ENCODE measurements around the gene DACT3.

The DACT3 gene

DNA sequence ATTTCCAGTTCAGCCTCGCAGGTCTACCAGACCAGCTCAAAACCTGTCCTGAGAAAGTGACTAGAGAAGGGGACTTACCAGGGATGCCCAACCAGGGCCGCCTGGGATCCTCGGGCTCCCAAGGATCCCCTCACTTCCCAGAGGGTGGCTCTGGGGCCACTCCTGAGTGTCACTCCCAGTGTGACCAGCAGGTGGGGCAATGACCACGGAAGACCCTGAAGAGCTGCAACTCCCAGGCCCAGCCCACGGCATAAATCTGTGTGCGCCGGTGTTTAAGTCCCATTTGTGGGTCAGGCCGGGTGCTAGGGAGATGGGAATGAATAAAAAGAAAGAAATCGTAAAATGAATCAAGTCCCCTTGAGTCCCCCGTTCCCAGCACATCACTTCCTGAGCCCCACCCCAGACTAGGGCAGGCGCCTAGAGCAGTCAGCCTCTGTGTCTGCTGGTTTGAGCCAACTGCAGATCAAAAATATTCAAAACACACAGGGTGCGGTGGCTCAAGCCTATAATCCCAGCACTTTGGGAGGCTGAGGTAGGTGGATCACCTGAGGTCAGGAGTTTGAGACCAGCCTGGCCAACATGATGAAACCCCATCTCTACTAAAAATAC is 46.8 kb downstream of the DACT3 start:
- in situ Hi-C loops (cut with HindIII; ENCODE audit: low sequenced_read_pairs), result no loop called here

DNA sequence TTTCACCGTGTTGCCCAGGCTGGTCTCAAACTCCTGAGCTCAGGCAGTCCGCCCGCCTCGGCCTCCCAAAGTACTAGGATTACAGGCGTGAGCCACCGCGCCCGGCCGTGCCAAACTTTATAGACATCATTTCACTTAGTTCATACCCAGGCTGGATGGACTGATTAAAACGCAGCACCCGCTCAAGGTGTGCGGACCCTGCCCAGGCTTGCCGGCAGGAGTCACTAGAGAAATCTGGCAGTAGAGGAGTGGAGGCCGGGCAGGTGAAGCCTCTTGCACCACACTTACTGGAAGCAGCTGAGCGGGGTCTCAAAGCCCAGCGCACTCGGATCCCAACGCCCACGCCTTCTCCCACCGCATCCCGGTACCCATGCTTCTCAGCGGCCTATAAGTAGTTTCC is 47.5 kb downstream of the DACT3 start:
- in situ Hi-C loops (cut with HindIII; ENCODE audit: low sequenced_read_pairs), result no loop called here

DNA sequence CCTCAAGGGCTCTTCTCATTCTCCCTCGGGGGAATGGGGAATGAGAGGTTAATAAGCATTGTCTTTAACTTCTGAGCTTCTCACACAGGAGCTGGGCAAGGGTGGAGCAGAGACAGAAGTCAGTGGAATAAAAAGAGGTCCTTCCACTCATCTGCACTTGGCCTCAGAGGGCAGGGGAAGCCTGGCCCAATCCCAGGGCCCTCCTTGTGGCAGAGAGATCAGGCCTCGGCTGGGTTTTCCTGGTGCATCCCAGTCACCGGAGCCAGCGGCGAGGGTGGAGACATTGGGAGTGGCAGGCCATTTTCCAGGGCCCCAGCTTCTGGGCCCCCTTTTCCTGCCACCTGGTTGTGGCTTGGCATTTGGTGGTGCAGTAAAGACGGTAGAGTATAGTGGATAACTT is 49.2 kb downstream of the DACT3 start:
- in situ Hi-C loops (cut with HindIII; ENCODE audit: low sequenced_read_pairs), result no loop called here

DNA sequence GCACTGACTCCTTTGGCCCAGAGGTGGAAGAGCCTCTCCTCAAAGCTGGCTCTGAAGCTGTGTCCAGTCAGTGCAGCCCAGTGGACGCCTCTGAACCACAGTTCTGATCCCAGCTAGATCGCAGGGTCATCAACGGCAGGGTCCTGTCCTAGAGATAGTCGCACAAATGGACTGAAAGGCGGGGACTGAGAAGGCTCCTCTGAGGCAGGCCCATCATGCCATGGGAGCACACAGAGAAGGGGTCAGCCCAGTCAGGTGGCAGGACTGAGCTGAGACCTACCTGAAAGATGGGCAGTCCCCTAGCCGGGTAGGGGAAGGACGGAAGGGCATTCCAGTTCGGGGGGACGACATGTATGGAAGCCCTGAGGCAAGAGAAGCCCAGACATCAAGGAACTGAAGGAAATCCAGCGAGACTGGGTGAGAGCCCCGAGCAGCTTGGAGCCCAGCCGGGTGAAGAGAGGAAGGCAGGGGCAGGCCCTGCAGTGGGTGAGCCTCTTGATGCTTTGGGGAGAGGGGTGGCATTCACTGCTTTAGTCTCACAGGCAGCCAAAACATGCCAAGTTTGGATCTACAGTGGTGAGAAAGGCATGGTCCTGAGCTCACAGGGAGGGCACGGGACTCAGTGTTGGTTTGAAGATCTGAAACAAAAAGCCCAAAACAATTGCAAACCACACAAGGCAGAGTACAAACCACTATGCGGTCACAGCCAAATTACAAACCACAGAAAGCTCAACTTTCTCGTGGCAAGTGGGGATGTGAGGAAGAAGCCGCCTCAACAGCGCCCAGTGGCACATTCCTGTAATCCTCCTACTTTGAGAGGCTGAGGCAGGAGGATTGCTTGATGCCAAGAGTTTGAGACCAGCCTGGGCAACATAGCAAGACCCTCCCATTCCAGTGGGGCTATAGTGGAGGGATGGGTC is 49.9 kb downstream of the DACT3 start:
- in situ Hi-C loops (cut with HindIII; ENCODE audit: low sequenced_read_pairs), result no loop called here

DNA sequence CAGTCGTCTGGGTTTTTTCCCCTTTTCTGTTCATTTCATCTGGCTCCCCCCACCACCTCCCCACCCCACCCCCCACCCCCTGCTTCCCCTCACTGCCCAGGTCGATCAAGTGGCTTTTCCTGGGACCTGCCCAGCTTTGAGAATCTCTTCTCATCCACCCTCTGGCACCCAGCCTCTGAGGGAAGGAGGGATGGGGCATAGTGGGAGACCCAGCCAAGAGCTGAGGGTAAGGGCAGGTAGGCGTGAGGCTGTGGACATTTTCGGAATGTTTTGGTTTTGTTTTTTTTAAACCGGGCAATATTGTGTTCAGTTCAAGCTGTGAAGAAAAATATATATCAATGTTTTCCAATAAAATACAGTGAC is 50.6 kb downstream of the DACT3 start:
- in situ Hi-C loops (cut with HindIII; ENCODE audit: low sequenced_read_pairs), result no loop called here

DNA sequence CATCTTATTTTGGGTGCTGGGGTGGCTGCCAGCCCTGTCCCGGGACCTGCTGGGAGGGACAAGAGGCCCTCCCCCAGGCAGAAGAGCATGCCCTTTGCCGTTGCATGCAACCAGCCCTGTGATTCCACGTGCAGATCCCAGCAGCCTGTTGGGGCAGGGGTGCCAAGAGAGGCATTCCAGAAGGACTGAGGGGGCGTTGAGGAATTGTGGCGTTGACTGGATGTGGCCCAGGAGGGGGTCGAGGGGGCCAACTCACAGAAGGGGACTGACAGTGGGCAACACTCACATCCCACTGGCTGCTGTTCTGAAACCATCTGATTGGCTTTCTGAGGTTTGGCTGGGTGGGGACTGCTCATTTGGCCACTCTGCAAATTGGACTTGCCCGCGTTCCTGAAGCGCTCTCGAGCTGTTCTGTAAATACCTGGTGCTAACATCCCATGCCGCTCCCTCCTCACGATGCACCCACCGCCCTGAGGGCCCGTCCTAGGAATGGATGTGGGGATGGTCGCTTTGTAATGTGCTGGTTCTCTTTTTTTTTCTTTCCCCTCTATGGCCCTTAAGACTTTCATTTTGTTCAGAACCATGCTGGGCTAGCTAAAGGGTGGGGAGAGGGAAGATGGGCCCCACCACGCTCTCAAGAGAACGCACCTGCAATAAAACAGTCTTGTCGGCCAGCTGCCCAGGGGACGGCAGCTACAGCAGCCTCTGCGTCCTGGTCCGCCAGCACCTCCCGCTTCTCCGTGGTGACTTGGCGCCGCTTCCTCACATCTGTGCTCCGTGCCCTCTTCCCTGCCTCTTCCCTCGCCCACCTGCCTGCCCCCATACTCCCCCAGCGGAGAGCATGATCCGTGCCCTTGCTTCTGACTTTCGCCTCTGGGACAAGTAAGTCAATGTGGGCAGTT is 51.2 kb downstream of the DACT3 start:
- in situ Hi-C loops (cut with HindIII; ENCODE audit: low sequenced_read_pairs), result no loop called here

DNA sequence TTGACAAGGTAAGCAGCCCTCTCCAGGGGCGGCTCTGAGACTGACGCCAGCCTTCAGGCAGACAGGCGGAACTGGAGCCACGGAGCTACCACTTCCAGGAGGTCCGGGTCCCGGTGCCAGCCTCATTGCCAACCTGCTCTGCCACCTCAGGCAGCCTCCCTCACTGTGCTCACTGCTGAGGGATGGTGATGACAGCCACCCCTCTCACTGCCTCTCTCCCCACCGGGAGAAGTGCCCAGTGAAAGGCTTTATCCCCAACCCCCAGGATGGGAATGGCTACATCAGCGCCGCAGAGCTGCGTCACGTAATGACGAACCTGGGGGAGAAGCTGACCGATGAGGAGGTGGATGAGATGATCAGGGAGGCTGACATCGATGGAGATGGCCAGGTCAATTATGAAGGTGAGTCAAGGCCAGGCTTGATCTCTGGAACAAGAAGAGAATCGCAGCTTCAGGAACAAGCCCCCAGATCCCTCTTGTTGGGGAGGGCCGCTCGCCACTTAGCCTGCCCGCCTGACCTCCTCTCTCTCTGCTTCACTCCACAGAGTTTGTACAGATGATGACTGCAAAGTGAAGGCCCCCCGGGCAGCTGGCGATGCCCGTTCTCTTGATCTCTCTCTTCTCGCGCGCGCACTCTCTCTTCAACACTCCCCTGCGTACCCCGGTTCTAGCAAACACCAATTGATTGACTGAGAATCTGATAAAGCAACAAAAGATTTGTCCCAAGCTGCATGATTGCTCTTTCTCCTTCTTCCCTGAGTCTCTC is 52.2 kb downstream of the DACT3 start:
- in situ Hi-C loops (cut with HindIII; ENCODE audit: low sequenced_read_pairs), result no loop called here

DNA sequence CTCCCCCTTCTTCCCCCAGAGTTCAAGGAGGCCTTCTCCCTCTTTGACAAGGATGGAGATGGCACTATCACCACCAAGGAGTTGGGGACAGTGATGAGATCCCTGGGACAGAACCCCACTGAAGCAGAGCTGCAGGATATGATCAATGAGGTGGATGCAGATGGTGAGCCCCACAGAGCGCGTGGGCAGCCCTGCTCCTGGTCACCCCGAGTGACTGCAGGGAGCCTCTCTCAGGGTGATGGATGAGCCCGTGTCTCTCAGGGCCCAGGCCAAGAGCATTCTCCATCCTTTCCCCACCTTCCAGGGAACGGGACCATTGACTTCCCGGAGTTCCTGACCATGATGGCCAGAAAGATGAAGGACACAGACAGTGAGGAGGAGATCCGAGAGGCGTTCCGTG is 52.8 kb downstream of the DACT3 start:
- in situ Hi-C loops (cut with HindIII; ENCODE audit: low sequenced_read_pairs), result no loop called here

DNA sequence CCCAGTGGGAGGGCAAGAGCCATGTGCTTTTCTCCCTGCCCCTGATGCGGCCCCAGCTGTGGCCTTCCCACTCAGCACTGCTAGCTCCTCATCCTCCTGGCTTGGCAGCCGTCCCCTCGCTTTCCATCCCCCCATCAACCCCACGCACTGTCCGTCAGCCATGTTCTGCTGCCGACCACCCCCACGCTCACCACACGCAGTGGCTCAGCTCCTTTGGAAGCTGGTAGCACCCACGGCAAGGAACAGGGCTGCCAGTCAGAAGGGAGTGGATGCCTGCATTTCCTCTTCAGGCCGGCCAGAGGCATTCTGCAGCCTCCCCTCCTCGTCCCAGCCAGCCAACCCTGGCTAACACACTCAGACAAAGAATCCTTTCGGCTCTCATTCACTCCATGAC is 53.5 kb downstream of the DACT3 start:
- in situ Hi-C loops (cut with HindIII; ENCODE audit: low sequenced_read_pairs), result no loop called here

DNA sequence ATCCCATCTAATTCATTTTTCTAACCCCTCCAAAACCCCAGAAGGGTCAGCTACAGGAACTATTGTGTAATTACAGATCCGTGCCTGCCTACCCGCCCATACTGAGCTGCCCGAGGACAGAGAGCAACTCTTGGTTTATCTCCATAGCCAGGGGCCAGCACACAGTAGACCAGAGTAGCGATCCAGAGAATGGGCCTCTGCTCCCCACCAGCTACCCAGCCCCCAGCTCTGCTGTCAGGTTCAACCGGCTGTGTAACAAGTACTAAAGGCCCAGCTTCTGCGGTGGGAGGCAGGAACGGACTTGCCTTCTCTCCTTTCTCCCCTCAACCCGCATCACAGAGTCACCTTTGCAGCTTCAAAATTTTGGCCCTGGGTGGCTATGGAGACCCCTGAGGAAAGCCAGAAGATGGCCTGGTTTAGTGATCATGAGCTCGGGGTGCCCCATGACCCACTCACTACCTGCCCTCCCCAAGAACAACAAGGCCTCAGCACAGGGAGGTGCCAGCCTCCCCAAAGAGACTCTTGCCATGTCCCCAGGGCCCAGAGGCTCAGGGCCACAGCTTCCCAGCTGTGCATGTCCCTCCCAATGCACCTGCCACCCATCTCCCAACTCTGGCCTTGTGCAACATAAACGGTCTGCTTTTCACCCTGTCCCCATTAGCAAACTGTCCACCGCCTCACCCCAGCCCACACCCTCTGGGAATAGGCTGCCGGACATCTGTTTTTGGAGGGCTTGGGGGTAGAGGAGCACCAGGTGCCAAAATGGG is 54.1 kb downstream of the DACT3 start:
- in situ Hi-C loops (cut with HindIII; ENCODE audit: low sequenced_read_pairs), result no loop called here

DNA sequence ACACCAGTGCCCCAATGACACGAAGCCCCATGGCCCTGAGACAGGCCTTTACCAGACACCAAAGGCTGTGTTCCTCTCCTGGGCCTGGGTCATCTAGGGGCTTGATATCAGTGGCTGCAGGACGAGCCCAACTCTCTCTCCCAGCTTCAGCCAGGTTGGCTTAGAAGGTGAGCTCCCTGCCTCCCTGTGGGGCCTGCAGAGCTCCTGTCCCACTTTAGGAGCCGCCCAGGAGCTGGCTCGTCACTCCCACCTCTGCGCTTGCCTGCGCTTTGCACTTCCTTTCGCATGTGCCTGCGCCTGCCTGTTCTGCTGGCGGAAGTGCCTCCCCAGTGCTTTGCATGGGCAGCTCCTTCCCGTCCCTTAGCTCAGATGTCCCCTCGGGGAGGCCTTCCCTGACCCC is 55.0 kb downstream of the DACT3 start:
- in situ Hi-C loops (cut with HindIII; ENCODE audit: low sequenced_read_pairs), result no loop called here

DNA sequence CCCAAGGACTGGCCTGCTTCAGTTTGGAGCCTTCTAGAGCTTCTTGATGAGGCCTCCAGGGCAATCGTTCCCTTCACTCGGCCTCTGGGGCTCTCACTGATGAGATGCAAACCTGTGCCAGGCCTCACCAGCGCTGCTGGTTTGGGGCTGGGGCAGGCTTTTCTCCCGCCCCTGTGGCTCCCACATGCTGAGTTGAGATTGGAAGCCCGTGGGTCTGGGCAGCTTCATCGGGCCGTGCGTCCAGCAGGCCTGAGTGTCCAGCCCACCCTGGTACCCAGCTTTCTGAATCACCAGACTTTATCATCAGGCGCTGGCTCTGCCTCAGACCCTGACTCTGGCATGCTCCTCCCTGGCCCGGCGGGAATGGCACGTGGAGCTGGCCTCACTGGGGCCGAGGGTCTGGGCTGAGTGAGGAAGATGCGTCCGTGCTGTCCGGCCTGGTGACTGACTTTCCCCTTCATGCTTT is 55.6 kb downstream of the DACT3 start:
- in situ Hi-C loops (cut with HindIII; ENCODE audit: low sequenced_read_pairs), result no loop called here

DNA sequence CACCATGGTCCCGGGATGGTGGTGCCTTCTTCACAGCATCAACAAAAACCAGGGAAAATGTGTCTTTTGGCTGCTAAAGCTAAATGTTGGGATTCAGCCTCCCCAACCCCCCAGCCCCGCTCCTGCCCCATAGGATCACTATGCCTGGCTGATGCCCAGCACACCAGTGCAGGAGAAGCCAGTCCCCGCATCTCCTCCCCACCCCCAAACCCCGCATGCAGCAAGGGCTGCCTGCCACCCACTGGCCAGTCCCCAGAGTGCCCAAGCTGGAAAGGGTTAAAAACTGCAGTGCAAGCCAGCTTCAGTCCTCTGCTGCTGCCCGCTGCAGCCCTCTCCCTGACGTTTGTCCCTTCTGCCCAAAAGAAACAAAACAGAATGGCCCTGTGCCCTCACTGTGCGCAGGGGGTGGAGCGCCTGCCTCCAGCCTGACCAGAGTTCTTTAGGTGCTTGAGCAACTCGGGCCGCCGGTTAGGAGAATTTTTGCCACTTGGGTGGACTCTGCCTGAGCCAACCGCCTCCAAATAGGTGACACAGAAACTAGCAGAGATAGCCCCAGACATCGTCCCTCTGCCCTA is 56.1 kb downstream of the DACT3 start:
- in situ Hi-C loops (cut with HindIII; ENCODE audit: low sequenced_read_pairs), result no loop called here

DNA sequence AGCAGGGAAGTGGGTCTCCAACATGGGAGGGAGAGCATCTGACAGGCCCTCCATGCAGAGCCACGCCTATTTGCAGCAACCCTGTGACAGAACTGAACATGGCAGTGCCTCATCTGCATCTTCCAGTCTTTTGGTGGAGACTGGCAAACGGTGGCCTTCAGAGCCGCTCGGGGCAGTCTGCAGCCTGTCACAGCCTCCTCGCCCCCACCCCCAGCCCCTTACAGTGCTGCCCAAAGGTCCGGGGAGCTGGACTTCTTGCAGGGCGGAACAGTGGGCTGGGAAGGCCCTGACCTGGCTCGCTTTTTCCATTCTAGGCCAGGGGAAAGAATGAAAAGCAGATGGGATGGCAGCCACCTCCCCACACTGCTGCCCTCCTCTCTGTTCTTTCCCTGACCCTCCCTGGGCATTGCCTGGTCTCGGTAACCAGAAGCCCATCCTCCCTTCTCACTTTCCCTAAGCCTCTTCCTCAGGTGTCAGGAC is 57.2 kb downstream of the DACT3 start:
- in situ Hi-C loops (cut with HindIII; ENCODE audit: low sequenced_read_pairs), result no loop called here

DNA sequence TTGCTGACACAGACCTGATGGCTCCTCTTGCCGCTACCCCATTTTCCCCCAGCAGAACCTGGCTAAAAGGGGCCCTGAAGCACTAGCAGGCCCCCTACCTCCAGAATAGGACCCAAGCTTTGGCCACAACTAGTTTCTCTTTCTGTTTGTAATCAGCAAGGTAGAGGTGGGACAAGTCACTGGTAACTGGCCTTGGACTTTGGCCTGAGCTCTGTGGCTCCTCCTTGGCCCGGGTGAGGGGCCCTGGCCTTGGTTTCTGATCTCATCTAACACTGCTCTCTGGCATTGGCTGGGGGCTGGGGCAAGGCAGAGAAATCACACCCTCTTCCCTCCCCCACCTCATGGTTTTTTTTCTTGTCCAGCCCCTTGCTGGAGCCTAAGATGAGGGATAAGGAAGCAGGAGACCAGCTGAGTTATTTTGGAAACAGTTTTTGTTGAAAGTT is 57.8 kb downstream of the DACT3 start:
- in situ Hi-C loops (cut with HindIII; ENCODE audit: low sequenced_read_pairs), result no loop called here

DNA sequence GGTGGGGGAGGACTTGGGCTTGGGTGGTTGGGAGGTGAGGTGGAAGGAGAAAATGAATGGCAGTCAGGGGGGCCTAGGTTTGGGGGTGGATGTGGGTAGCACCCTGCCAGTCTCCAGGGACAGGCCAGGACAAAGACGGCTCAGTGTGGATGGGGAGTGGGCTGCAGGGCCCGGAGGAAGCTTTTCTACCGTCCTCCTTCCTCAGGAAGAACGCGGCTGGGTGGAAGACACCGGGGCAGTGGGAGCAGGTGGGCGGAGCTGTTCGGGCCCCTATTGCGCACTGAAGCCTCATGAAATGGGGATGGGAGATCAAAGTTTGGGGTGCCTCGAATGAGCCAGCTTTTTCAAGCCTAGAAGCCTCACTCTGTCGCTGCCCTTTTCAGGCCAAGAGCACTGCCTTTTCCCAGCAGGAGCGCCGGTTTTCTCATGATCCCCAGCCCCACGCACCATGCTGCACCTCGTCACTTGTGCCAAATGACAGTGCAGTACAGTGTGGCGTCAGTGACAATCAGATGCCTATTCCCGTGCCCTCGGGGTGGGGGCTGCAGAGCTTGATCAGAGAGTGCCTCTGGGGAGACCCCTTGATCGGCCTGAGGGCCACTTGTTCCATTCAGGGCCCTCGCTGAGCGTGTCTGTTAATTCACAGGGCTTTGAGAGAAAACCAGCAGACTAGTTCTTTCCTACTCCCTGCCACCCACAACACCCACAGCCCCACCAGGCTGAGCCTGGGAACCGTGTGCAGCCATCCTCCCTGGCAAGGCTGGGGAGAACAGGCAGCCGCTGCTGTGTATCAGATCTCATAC is 58.4 kb downstream of the DACT3 start:
- in situ Hi-C loops (cut with HindIII; ENCODE audit: low sequenced_read_pairs), result no loop called here

DNA sequence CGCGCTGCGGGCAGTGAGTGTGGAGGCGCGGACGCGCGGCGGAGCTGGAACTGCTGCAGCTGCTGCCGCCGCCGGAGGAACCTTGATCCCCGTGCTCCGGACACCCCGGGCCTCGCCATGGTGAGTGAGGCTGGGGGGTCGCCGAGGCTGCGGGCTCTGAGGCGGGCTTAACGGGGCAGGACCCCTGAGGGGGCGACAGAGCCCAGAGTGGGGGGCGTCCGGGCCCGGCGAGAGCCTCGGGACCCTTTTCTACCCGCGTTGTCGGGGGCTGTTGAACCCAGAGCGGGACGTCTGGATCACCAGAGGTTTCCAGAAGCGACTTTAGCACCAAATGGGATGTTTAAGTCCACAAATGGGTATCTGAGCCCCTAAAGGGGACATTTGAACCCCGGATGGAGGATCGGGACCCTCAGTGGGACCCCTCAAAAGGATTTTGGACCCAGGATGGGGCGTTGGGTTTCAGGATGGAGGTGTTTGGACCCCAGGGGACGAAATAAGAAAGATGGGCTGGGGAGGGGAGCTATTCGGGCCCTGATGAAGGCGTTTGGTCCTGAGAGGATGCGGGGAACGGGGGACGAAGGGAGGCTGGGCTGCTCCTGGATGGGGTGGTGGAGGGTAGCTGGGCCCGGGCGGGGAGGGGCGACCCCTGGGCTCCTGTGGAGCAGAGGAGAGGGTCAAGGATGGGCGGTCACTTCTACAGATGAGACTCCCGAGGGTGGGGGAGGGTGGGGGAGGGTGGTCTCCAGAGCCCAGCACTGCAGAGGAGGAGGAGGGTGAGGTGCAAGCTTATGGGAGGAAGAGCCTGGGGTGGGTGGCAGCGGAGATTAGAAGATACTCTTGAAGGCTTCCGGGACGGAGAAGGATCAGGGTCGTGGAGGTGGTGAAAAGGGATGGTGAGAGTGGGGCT is 59.4 kb downstream of the DACT3 start, which contains the start of gene CALM3:
CALM3 (plus strand) TSS at position 13 of the 907 bp plus-strand sequence; CDS start at position 118, 105 bp downstream.
- in situ Hi-C loops (cut with HindIII; ENCODE audit: low sequenced_read_pairs), result no loop called here

Measured in DLD1 (cell line).